ENCODE measurements around the gene UBE2Q2.
A peak's percentile ranks its signal among the peaks of the same experiment; 100 is the strongest.
"Not testable (repeated sequence)": the region's sequence is repeated elsewhere in the genome, so short reads cannot be mapped to it uniquely, and the experiment has no call there.

UBE2Q2 gene

DNA sequence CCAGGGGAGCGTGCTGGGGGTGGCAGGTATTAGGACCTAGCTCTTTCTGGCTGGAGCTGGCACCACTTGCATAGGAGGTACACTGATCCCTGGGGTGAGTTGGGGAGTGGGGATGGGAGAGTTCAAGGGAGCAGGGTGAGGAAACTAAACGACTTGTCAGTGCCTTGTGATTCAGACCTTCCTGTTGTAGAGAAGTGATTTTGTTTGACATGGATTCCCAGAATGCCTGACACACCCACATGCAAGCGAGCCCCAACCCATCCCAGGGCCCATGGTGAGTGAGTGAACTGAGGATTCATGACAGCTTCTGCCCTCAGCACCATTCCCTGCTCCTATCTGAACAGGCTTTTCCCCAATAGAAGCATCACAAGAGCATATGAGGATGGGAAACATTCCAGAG, 15.6 kb upstream of the UBE2Q2 start:
- DNase-seq, result no peak

DNA sequence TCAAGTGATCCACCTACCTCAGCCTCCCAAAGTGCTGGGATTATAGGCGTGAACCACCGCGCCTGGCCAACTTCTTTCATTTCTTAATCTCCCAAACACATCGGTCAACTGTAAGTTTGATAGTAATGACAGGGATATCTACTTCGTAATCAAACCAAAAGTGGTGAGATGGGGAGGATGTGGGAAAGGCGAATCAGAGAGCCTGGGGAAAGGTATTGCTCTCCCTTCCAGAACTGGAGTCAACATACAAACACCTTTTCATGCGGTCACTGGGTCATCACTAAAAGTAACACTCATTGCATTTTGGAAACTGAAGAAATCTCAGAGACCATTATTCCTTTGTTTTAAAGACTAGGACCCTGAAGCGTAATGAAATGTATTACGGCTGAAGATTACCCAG, 14.8 kb upstream of the UBE2Q2 start:
- DNase-seq, result no peak

GRCh38 chr15:75830910-75831805, 12.1 kb upstream of the UBE2Q2 start:
- no peak for DNase-seq

- no peak for DNase-seq
Measured at GRCh38 chr15:75831806-75832102, 11.5 kb upstream of the UBE2Q2 start.

- no peak for DNase-seq
Measured at GRCh38 chr15:75832114-75832513, 11.1 kb upstream of the UBE2Q2 start.

GRCh38 chr15:75834021-75834420, 9.2 kb upstream of the UBE2Q2 start:
- no peak for DNase-seq

GRCh38 chr15:75835990-75836958, 7.0 kb upstream of the UBE2Q2 start:
- no peak for DNase-seq

- no peak for DNase-seq
Measured at GRCh38 chr15:75836959-75837334, 6.3 kb upstream of the UBE2Q2 start.

DNA sequence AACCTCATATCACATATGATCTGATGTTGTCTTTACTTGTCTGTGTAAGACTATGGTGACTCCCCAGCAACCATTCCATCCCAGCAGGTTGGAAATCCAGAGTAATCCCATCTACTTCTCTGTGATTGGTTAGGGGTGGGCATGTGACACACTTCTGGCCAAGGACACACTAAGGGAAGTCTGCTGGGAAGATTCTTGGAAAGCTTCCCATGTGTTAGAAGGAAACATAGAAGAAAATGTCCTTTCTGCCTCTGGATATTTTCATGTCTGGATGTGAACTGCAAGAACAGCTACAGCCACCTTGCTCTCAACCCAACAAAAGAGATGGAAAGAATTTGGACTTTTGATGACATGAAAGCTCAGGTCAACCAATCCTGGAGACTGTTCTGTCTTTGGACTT, 2.6 kb upstream of the UBE2Q2 start:
- no peak for DNase-seq

GRCh38 chr15:75841626-75842025, 1.6 kb upstream of the UBE2Q2 start:
- no peak for DNase-seq

DNA sequence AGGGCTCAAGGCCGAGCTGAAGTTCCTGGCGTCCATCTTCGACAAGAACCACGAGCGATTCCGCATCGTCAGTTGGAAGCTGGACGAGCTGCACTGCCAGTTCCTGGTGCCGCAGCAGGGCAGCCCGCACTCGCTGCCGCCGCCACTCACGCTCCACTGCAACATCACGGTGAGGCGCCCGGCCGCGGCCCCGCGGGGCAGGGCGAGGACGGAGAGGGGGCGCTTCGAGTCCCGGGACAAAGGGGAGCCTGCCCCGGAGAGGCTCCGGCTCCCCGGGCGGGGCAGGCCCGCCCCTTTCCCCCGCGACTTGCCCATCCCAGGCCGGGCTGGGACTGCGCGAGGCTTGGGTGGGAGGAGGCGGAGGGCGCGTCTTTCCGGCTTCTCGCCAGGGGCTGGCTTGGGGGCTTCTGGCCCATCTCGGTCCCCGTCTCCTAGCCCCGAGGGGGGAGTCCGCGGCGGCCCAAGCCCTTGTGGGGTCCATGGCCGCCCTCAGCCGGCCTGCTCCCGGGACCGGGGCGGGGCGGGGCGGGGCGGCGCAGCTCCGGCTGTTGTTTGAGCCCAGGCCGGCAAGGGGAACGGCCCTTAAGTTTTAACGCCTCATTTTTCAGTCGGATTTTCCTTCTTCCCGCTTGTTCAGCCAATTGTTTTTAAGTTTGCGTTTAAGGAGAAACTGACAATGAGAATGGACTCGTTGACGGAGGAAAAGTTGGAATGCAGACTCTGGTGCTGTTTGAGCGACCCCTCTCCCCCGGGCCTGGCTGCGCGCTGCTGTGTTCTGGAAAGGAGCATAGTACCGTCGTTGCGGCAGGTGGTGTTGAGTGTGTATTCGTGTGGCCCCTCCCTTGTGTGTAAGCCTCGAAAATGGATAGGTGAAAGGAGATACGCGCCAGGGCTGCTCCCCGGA, 683 bp downstream of the UBE2Q2 start:
- peak in 1 of 2 experiments; percentile 7 for DNase-seq

DNA sequence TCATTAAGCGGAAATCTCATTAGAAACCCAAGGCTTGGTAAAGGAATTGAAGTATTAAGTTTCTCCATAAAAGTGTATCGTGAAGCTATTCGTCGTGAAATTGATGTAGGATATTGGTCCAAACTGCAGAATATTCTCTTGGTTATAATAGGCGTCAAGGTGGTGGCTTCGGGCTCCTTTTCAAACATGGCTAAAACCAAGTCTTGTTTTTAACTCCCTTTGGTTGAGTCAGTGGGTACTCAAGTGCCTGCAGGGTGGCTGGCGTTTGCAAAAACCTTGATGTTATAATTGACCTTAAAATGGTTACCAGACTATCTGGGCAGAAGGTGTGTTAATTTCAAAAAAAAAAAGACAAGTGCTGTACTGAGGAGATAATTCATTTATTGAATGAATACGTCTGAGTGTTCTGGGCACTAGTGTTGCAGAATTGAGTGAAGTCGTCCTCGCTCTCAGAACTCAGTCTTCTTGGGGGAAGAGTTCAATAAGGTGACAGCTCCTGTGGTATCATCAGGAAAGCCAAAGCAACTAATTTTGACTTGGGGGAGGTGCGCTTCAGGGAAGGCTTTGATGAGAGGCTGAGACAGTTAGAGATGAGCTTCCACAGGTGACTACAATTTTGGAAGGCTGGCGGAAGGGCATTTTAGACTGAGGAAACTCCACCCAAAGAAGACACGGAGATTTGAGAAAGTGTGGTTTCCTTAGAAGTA, 1.5 kb downstream of the UBE2Q2 start:
- DNase-seq, result no peak

DNA sequence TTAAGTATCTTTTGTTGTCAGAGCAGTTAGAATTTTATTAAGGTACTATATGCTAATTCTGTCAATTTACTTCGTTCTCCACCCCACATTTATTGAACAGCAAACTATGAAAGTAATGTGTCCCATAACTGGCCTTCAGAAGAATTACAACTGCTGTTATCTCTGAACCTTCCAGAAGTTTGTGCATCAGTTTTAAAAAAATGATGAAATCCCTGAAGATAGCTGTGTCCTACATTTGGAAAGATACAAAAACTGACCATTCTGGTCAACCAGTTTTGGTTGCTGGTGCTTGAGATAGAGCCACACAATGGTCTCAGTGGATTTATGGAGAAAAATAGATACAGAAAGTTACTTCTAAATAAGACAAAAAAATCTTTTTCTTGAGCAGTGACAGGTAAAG, 5.9 kb downstream of the UBE2Q2 start:
- no peak for DNase-seq

DNA sequence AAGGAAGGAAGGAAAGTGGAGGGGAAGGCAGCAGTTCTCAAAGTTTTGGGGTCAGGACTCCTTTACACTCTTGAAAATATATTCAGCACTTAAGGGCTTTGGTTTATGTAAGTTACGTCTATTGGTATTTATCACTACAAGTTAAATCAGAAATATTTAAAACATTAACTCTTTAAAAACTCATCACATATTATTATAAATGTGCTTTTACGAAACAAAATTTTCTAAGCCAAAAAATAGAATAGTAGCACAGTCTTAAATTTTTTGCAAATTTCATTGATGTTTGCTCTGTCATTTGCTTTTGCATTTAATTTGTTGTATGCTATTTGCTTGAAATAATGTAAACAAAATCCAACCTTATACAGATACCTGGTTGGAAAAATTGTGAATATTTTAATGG, 7.5 kb downstream of the UBE2Q2 start:
- DNase-seq, result no peak

DNA sequence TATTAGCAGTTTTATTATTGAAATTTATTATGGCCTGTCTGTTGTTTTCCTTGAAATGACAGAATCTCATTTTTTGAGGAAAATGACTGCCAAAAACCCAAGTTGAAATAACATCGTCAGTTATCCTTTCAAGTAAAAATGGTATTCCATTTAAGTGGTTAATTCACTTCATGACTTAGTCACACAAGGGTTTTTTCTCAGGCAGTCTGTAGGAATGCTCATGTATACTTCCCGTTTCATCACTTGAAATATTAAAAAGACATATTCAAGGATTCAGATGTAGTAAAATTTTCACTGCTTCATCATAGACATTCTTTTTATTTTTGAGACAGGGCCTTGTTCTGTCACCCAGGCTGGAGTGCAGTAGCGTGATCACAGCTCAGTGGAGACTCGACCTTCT, 8.3 kb downstream of the UBE2Q2 start:
- not testable (repeated sequence) for DNase-seq

GRCh38 chr15:75857886-75858285, 14.6 kb downstream of the UBE2Q2 start:
- no peak for DNase-seq

DNA sequence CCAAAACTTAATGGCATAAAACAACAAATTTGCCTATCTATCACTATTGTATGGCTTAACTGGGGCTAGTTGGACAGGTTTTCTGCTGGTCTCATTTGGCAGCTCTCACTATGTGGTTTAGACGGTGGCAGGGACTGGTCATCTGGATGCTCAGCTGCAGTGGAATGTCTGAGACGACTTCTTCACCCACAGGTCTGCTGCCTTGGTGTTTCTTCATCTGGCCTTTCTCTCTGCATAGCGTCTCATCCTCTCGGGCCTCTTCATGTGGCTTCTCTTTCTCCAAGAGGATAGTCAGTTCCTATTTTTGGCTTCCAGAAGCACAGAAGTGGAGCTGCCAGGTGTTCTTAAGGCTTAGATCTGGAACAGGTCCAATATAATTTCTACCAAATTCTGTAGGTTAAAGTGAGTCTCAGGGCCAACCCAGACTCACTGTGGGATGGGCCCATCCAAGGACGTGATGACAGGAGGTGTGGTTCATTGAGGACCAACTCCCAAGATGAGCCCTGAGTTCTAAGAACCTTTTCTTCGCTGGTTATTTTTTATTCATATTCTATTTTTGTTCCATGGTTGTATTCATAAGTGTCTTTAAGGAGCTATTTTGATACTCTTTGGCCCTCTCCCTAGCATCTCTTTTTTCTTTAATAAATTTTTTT, 18.6 kb downstream of the UBE2Q2 start:
- DNase-seq, result no peak

GRCh38 chr15:75862796-75863195, 19.5 kb downstream of the UBE2Q2 start:
- no peak for DNase-seq

DNA sequence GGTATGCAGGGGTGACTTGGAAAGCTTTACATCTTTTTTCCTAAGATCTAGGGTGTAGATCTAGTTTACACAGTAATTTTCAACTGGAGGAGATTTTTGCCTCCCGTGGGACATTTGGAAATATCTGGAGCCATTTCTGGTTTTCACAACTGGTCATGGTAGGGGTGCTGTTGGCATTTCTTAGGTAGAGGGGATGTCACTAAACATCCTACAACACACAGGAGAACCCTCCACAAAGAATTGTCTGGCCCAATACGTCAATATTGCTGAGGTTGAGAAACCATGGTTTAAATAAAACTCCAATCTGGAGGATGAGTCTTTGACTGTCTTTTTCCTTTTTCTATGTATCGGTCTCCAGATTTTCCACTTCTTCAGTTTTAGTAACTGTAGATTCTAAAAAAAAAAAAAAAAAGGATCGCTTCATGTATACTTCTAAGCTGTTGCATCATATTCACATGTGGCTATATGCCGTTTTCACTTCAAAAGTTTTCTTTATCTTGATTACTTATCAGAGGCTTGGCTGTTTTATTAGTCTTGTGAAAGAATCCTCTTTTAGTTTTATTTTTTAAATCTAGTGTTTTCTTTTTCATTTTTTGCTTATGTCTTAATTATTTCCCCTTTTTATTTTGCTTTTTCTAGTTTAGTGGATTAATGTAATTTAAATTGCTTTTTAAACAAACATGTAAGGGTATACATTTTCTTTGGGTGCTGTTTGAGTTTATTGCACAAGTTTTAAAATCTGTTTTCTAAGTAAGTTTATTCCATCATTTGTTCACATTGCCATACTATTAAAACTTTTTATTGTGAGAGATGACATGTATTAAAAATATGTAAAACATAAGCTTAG, 21.2 kb downstream of the UBE2Q2 start:
- no peak for DNase-seq

- not testable (repeated sequence) for DNase-seq
Measured at GRCh38 chr15:75866045-75866444, 22.8 kb downstream of the UBE2Q2 start.

GRCh38 chr15:75866916-75867315, 23.7 kb downstream of the UBE2Q2 start:
- no peak for DNase-seq
